HG02973 (cell line): Measurements from ENCODE around the gene CLEC4G.

ENCODE experiments used
- ATAC-seq: cut with Tn5 transposase; IDR thresholded peaks from one replicate; pipeline ENCODE4 v1.9.1; 2021; ENCODE audit warnings: moderate library complexity; ENCODE audit not compliant: unreplicated experiment

Gene CLEC4G

DNA sequence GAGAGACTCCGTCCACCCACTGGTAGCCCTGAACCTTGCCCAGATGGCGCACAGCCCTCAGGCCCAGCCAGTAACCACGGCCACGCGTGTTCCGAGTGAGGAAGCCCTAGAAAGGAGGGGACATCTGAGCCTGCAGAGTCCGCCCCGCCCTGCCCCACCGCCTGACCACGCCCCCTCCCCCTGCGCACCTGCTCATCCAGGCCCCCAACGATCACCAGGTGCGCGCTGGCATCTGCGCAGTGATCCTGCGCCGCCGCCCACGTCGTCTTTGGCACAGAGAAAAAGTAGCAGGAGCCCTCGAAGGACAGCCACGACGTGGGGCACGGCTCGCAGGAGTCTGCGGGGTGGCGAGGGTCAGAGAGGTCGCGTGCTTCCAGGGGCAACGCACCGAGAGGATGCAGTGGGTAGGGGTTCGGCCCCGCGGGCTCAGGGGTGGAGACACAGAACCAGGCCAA lies 2.1 kb downstream of the CLEC4G start:
- no peak for ATAC-seq

DNA sequence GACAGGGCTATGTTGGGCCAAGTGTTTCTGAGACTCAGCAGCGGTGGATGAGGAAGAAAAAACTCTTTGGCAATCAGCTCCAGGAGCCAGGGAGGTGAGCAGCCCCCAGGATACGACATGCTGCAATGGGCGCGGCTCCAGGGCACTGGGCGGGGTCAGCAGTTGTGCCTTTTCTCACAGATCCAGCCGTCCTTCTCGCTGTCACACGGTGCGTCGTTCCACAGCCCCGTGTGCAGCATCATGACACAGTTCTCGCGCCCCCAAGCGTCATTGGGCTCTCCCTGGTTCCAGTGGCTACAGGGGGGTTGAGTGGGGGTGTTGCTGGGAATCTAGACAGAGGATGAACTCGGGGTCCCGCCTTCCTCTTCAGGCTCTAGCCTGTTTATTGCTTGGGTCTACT lies 2.7 kb downstream of the CLEC4G start:
- no peak for ATAC-seq

DNA sequence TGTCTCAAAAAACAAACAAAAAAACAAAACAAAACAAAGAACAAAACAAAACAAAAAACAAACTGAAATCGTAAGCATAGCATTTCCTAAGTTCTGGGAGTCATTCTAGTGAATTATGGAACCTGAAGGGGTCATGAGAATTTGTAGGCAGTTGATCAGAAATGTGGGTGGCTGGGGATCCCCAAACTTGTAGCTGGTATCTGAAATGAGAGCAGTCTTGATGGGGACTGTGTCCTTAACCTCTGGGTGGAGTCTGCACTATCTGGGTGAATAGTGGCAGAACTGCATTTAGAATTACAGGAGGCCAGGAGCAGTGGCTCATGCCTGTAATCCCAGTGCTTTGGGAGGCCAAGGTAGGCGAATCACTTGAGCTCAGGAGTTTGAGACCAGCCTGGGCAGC lies 6.1 kb downstream of the CLEC4G start:
- ATAC-seq, result no peak

DNA sequence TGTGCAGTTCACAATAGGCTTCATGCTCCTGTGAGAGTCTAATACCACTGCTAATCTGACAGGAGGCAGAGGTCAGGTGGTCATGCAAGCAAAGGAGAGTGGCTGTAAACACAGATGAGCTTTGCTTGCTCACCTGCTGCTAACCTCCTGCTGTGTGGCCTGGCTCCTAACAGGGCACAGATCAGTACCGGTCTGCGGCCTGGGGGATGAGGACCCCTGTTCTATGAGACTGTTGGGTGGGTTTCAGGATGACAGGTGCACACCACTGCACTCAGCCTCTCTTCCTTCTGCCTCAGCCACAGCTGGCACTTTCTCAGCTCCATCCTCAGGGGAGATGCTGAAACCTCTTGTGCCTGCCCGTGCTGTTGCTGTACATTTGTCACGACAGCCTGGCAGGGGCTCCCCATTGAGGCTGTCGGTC lies 9.7 kb downstream of the CLEC4G start:
- no peak for ATAC-seq

DNA sequence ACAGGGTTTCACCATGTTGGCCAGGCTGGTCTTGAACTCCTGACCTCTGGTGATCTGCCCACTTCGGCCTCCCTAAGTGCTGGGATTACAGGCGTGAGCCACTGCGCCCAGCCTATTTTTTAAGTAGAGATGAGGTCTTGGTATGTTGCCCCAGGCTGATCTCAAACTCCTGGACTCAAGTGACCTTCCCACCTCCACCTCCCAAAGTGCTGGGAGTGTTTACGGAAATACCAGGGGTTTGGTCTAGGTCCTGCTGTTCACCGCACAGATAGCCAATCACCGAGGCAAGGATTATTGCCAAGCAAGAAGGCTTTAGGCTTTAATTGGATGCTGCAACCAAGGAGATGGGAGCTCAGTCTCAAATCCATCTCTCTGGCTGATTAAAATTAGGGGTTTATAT lies 11.6 kb downstream of the CLEC4G start:
- no peak for ATAC-seq

DNA sequence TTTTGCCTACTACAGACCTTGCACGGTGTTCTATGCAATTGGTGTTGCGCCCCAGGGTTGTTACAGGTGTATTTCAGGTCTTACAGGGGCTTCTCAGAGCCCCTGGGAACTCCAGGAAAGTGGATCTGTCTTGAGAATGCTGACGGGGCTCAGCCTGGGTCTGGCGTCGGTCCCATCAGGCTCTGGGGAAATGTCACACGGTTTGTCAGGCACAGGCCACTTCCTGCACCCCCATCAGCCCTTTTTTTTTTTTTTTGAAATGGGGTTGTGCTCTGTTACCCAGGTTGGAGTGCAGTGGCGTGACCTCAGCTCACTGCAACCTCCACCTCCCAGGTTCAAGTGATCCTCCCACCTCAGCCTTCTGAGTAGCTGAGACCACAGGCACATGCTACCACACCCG lies 13.2 kb downstream of the CLEC4G start:
- no peak for ATAC-seq

DNA sequence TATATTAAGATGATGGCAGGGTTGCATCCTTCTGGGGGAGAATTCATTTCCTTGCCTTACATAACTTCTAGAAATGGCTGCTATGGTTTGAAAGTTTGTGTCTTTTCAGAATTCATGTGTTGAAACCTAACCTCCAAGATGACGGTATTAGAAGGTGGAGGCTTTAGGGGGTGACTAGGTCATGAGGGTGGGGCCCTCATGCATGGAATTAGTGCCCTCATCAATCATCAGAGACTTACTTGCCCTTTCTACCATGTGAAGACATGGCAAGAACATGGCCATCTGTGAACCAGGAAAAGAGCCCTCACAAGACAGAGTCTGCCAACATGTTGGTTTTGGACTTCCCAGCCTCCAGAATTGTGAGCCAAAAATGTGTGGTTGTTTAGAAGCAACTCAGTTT lies 15.1 kb downstream of the CLEC4G start:
- no peak for ATAC-seq

DNA sequence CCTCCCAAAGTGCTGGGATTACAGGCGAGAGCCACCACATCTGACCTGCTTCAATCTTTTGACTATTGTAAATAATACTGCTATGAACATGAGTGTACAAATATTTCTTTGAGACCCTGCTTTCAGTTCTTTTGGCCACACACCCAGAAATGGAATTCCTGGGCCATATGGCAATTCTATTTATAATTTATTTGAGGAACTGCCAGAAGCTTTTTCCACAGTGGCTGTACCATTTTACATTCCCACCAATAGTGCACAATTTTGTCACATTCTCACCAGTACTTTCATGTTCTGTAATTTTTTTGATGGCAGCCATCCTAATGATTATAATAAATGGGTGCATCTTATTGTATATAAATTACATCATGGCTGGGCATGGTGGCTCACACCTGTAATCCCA lies 16.2 kb downstream of the CLEC4G start:
- no peak for ATAC-seq

DNA sequence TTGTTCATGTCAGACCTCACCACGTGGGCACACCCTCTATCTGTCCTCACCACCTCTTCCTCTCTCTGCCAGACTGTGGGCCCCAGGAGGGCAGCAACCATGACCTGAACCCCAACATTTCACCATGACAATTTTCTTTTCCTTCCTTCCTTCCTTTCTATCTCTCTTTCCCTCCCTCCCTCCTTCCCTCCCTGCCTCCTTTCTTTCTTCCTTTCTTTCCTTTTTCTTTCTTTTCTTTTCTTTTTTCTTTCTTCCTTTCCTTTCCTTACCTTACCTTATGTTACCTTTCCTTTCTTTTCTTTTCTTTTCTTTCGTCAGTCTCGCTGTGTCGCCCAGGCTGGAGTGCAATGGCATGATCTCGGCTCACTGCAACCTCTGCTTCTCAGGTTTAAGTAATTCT lies 21.3 kb downstream of the CLEC4G start:
- ATAC-seq, result no peak

DNA sequence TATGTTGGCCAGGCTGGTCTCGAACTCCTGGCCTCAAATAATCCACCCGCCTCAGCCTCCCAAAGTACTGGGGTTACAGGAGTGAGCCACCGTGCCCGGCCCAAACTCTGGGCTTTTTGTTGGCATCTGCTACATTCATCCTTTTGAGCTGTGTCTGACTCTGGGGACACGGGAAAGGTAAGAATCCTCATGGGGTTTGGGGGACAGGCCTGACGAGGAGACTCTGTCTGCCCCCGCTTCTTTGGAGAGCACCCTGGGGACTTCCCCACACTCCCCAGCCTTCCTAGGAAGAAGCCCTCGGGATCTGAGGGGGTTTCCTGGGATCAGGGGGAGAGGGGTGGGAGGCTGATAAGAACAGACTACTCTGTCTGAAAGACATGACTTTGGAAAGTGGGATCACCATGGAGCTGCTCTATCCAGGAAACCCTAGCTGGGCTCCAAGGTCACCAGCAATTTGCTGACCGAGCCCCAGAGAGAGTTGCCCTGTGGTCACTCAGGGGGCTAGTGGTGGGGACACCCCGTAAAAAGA lies 21.9 kb downstream of the CLEC4G start:
- ATAC-seq, result no peak

DNA sequence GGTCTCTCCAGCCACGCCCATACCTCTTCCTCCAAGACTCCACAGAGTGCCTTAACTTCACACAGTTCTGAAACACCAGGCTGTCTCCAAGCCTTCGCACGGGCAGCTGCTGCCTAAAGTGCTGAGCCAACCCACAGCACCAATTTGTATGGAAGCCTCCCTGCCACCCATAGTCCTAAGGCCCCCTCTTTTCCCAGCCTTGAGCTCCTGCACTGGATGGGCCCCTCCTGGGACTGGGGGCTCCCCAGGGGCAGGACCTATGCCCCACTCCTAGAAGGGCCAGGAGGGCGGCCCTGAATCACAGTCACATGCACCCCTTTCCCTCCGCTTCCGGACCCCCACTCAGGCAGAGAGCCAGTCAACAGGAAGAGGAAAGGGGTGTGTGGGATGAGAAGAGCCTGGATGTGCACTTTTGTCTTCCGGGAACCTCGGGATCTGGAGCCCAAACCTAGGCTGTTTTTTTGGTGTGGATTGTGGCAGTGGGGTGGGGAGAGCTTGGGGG lies 24.9 kb downstream of the CLEC4G start:
- no peak for ATAC-seq

DNA sequence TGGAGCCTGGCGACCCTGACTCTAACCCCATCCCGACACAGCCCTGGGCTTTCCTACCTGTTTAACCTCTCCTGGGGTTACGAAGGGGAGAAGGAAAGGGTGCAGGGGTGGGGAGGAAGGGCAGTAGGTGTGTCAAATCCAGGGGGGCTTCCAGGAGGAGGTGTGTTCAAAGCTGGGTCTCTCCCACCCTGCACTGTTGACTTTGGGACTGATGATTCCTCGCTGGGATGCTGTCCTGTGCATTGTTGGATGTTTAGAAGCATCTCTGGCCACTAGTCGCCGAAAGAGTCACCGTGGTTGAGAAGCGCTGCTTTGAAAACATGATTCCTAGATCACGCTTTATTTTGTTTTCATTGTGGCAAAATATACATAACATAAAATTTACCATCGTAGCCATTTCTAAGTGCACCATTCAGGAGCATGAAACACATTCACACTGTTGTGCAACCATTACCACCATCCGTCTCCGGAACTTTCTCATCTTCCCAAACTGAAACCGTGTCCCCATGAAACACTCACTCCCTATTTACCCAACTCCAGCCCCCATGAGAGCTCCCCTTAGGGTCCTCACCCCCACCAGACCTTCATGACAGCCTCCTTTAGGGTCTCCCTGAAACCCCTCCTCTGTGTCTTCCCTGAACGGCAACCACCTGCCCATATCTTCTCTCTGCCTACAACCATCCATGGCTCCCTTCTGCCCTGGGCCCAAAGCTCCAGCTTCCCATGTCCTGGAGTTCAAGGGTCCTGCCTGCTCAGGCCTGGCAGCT lies 25.5 kb downstream of the CLEC4G start:
- no peak for ATAC-seq

DNA sequence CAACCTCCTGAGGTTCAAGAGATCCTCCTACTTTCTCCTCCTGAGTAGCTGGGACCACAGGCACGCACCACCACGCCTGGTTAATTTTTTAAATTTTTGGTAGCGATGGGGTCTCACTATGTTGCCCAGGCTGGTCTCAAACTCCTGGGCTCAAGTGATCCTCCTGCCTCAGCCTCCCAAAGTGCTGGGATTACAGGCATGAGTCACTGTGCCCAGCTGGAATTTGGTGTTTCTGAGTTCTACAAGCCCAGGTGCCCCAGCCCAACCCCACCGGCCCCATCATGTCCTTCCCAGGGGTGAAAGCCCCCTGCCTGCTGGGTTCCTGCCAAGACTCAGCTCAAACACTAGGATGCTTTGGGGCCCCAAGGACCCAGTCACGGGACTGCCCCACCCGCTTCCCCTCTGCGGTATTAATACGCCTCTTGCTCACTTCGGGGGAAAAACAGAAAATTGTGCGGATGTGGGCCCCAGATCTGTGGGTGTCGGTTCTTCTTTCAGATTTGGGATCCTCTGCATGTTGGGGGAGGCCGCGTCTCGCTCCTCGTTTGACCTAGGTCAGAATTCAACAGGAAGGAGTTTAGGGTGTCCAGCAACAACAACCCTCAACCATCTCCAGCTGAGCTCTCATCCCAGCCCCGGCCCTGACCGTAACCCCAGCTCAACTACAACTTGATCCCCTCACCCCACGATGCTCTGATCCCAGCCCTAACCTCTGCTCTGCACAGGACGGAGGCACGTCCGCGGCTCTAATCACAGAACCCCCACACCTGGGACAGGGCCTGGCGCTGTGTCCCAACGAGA lies 26.3 kb downstream of the CLEC4G start:
- peak; percentile 40 for ATAC-seq

DNA sequence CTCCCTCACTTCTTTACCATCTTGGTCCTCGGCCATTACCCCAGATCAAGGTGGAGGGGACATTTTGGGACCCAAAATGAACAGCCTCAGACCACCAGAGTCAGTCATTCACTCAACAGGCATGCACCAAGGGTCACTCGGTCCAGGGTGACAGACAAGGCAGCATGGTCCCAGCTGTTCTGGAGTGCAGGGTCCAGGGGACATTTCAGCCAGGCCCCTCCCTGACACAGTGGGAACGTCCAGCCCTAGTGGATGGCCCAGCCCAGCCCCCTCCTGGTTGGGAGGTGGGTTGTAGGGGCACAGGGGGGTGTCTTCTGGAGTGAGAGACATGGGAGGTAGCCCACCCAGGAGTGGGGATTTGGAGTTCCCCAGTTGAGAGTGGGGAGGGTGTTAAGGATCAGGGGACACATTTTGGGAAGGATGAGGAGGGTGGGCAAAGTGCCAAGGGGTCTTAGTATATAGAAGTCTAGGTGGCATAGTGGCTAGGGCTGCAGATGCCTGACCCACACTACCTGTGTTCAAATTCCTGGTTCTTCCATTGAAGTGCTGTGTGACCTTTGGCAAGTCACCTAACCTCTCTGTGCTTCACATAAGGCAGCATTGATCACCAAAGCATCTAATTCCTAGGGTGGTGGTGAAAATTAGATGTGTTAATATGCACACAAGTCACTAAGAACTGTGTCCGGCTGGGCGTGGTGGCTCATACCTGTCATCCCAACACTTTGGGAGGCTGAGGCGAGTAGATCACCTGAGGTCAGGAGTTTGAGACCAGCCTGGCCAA lies 27.4 kb downstream of the CLEC4G start:
- ATAC-seq, result no peak

DNA sequence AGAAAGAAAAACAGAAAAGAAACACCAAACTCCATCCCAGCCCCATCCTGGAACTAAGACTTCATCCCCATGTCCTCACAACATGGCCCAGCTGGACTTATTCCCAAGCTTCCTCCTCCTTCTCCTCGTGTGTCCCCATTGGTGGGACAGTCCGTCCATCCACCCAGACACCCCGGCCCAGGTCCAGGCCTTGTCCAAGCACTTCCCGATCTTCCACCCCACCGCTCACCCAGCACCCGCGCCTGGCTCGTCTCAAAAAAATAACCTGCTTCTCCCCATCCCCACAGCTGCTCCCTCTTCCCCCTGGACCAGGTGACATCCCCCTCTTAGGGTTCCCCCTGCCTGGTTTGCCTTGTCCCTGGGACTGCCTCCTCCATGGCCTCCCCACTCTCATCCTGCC lies 28.6 kb downstream of the CLEC4G start:
- no peak for ATAC-seq

DNA sequence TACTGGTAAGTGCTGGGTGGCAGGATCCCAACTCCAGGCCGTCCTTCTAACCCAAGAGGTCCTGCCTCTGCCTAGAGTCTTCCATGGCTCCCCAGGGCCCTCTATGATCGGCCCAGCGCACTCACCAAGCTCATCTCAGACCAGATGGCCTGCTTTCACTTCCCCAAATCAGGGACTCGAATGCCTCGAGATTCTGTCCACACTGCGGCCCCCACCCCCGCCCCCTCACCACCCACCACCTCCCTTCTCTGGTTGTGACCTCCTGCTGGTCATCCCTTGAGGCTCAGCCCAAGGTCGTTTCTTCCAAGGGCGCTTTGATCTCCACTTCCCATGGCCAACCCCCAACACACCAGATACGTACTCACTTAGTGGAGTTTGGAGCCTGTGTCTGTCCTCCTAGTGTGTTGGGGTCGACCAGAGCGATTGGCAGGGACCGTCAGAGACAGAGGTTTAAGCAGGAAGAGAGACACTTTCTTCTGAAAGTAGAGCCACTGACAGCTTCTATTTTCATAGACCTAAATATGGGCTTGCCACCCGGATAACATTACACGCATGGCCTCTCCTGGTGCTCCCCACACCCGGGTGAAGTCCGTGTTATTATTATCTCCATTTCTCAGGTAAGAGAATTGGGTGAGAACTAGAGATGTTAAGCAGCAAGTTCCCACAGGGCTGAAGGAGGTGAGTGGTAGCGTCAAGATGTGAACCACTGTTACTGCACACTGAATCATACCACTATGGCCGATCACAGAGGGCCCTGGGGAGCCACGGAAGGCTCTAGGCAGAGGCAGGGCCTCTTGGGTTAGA lies 30.1 kb downstream of the CLEC4G start, which contains the start of gene FCER2:
FCER2 (minus strand) TSS at position 478 of the 804 bp plus-strand sequence. CDS start 2,371 bp downstream, outside the sequence.
- ATAC-seq, result peak; percentile 38

DNA sequence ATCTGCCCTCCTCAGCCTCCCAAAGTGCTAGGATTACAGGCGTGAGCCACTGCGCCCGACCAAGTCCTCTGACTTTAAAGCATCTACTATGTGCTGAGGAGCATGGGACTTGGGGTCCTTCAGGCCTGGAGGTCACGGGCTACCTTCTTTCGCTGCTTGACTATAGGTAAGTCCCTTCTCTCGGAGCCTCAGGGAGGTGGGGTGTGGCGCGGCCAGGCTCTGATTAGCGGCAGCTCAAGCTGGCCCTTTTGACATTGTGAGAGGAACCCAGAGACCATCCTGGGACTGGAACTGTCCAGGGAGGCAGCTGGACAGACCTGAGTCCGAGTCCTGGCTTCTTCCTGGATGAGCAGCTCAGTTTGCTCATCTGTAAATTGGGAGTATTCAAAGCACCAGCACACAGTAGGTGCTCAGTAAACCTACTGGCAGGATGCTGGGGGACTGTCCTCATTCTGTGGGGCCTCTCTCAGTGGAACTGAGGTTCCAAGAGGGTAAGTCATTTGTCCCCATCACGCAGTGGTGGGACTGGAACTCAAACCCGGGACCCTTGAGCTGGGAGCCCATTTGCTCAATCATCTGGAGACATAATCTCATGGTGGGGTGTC lies 30.8 kb downstream of the CLEC4G start:
- no peak for ATAC-seq

DNA sequence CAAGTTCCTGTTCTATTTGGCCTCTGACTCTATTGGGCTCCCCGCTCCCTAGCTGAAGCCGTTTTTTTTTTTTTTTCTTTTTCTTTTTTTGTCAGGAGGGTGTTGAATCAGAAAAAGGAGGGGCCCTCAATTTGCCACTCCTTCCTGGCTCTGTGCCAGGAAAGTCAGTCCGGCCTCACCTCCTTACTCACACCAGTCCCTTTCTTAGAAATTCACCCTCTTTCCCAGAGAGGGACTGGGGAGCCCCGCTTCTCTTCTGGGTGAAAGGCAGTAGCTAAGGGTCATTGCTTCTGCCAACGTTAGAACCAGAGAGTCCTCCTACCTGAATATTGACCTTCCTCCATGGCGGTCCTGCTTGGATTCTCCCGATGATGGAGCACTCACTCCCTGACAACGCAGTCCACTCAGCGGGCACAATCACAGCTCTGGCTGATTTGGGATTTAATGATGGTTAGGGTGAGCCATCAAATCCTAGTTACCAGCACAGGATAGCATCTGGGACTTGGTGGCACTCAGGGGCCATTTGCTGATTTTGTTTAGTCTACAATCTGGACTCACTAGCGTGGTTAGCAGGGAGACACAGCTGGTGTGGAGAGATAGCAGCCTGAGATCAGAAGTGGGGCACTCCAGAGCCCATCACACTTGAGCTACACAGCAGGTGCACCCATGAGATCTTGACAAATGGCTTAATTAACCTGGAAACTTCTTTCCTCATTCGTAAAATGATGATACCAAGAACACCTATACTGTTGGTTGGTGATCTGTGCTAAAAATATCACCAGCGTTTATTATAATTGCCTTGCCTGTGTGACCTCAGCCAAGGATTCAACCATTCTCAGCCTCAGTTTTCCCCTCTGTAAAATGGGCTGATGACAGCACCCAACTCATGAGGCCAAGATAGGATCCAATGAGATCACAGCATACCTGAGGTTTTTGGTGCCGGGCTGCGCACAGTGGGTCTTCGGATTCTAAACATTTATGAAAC lies 32.2 kb downstream of the CLEC4G start:
- ATAC-seq, result no peak

DNA sequence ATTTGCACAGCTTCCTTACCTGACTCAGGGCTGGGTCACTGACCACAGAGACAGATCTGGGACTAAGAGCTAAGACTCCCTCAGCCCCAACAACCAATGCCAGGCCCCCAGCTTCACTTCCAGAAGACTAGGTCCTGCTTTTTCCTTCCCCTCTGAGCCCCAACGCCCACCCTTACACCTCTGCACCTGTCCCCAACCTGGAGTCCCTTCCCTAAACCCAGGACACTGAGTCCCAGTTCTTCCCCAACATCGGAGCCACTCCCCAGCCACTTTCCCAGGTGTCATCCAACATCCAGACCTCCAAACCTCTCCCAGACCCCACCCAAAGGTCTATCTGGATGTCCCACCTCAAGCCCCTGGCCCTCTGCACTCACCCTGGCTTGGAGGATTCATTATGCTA lies 32.9 kb downstream of the CLEC4G start:
- no peak for ATAC-seq
